Measurements from ENCODE around the gene SF3A2.

- no peak for TF ChIP-seq CTCF (IDR thresholded peaks at IDR 0.05; ENCODE audit: poor library complexity, severe bottlenecking)
- no peak for TF ChIP-seq POLR2AphosphoS5 (IDR thresholded peaks at IDR 0.05)
- no peak for TF ChIP-seq TAF1 (IDR thresholded peaks at IDR 0.05; ENCODE audit: low read depth)
- no peak for TF ChIP-seq EZH2 (IDR thresholded peaks at IDR 0.05; ENCODE audit: borderline replicate concordance, insufficient read depth, low read length, poor library complexity, severe bottlenecking)
- no peak for TF ChIP-seq MXI1 (conservative IDR thresholded peaks at IDR 0.05; ENCODE audit: poor library complexity, severe bottlenecking)
- TF ChIP-seq RAD21 (conservative IDR thresholded peaks at IDR 0.05) = no peak
- no peak for TF ChIP-seq EP300 (conservative IDR thresholded peaks at IDR 0.05; ENCODE audit: poor library complexity, severe bottlenecking)
Measured at GRCh38 chr19:2245273-2245672, 8.6 kb downstream of the SF3A2 start.

Data from neural cell (in vitro differentiated cells).